ENCODE measurements around the gene ATP8B1. TPM values are rescaled to one million over a fixed set of nuclear protein-coding genes. Genes with fewer than 3 reads are reported as not detected.

The ATP8B1 gene
- total and polyA plus RNA-seq, 9 of the 15 experiments (the other 6 are each of a cell fraction or from before 2014, with no cell fraction given), result 0.01 to 0.22 (median 0.03) TPM; not detected in 3

DNA sequence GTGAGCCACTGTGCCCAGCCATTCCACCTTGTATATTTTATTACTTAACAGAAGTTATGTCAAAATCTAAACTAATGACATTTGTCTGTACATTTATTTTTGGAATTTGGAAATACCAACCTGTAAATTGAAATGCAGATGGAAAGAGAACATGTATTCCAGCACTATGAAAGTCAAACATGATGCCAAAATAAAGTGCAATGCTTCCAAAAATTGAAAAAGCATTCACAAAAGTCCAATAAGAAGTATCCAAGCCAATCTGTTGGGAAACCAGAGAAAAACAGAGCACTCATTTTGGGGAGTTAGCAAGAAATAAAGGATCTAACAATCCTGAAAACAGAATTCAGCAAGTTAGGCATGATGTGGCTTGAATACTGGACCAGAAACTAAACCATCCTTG, 151.2 kb downstream of the ATP8B1 start:
- Histone ChIP-seq H2AFZ (ENCODE audit: low read depth, low read length) (no peak overlapping the region), H3K27ac (ENCODE audit: extremely low read depth, low read depth, low read length) (no peak overlapping the region), H3K9me1 (ENCODE audit: control insufficient read depth, insufficient read depth, low read length) (no peaks in the 10 kb centered on the region), H4K20me1 (replicated peaks; ENCODE audit: control insufficient read depth, insufficient read depth, low read length) (no peaks in the 10 kb centered on the region), H3K36me3 (ENCODE audit: control insufficient read depth, insufficient read depth, low read length) (no peaks in the 10 kb centered on the region), H3K4me3 (no peak overlapping the region), H3K27me3 (ENCODE audit: control insufficient read depth in 2 of 2, insufficient read depth in 2 of 2, low read length in 2 of 2) (no peaks in the 10 kb centered on the region), H3K9me3 (replicated peaks; ENCODE audit: control insufficient read depth, insufficient read depth, low read depth, low read length) (peaks cover 7% of the 10 kb centered on the region), H3K79me2 (ENCODE audit: control insufficient read depth, insufficient read depth, low read length) (no peaks in the 10 kb centered on the region), H3K4me1 (replicated peaks in 1 of 2; ENCODE audit: control insufficient read depth in 2 of 2, insufficient read depth in 2 of 2, low read length in 2 of 2) (peaks cover 4% of the 10 kb centered on the region in 2 experiments; a peak in 4 of 5 replicates), H3K9ac (ENCODE audit: insufficient read depth in 1 of 2, low read depth in 2 of 2, low read length in 2 of 2) (no peak overlapping the region), H3K4me2 (ENCODE audit: insufficient read depth, low read length) (no peak overlapping the region)
- no TSS peak for BruUV-seq (replicated peaks)
- CTCF ChIA-PET (ENCODE audit: low intra/inter-chr PET ratio), result no interaction called here
- POLR2A ChIA-PET, result interaction anchor here (0.7 kb wide), 1 partner anchor 89 kb away, joined by 4 read pairs; no protein-coding TSS in a partner anchor
- intact Hi-C loops (cut with micrococcal nuclease), result no loop called here
- FAIRE-seq (no peak), ATAC-seq (no peak), DNase-seq (ENCODE audit: extremely low read depth in 1 of 4, low spot score in 3 of 4) (no peak)
- no peak for TF ChIP-seq CBFB (CRISPR knock-in tag; IDR thresholded peaks at IDR 0.05)
- TF ChIP-seq, protein P1, sequence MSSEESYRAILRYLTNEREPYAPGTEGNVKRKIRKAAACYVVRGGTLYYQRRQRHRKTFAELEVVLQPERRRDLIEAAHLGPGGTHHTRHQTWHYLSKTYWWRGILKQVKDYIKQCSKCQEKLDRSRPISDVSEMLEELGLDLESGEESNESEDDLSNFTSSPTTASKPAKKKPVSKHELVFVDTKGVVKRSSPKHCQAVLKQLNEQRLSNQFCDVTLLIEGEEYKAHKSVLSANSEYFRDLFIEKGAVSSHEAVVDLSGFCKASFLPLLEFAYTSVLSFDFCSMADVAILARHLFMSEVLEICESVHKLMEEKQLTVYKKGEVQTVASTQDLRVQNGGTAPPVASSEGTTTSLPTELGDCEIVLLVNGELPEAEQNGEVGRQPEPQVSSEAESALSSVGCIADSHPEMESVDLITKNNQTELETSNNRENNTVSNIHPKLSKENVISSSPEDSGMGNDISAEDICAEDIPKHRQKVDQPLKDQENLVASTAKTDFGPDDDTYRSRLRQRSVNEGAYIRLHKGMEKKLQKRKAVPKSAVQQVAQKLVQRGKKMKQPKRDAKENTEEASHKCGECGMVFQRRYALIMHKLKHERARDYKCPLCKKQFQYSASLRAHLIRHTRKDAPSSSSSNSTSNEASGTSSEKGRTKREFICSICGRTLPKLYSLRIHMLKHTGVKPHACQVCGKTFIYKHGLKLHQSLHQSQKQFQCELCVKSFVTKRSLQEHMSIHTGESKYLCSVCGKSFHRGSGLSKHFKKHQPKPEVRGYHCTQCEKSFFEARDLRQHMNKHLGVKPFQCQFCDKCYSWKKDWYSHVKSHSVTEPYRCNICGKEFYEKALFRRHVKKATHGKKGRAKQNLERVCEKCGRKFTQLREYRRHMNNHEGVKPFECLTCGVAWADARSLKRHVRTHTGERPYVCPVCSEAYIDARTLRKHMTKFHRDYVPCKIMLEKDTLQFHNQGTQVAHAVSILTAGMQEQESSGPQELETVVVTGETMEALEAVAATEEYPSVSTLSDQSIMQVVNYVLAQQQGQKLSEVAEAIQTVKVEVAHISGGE (CRISPR knock-in tag; IDR thresholded peaks at IDR 0.05), result no peak
- in situ Hi-C loops (cut with MboI), result no loop called here
